ENCODE results near the gene ZNF423. TPM values are rescaled to one million over a fixed set of nuclear protein-coding genes. Genes with fewer than 3 reads are reported as not detected.

Gene ZNF423
- polyA plus RNA-seq, 1 donor from 2014 or later, result 4.5 TPM

- Histone ChIP-seq H3K27me3 (ENCODE audit: insufficient read depth, low read depth, low read length) (no peaks in the 10 kb centered on the region), H4K20me1 (ENCODE audit: insufficient read depth) (no peaks in the 10 kb centered on the region), H2AFZ (ENCODE audit: low read depth, low read length) (no peak overlapping the region), H3K4me2 (ENCODE audit: low read length) (no peak overlapping the region), H3K27ac (ENCODE audit: low read length) (no peak overlapping the region), H3F3A (ENCODE audit: insufficient read depth, low read length, poor library complexity, severe bottlenecking) (peaks cover 5% of the 10 kb centered on the region), H3K9ac (ENCODE audit: low read length) (no peak overlapping the region), H3K79me2 (replicated peaks; ENCODE audit: insufficient read depth, low read length) (no peaks in the 10 kb centered on the region), H3K9me2 (ENCODE audit: insufficient read depth, low read length) (no peaks in the 10 kb centered on the region), H3K9me3 (ENCODE audit: low read length) (no peaks in the 10 kb centered on the region), H3K36me3 (ENCODE audit: insufficient read depth, low read length) (no peaks in the 10 kb centered on the region), H3K4me3 (ENCODE audit: low read length) (no peak overlapping the region)
- TF ChIP-seq REST (IDR thresholded peaks at IDR 0.05; ENCODE audit: borderline replicate concordance) (no peak), EP300 (conservative IDR thresholded peaks at IDR 0.05; ENCODE audit: poor library complexity, severe bottlenecking) (no peak), MXI1 (conservative IDR thresholded peaks at IDR 0.05; ENCODE audit: poor library complexity, severe bottlenecking) (no peak), TAF1 (IDR thresholded peaks at IDR 0.05; ENCODE audit: low read depth) (no peak), CTCF (IDR thresholded peaks at IDR 0.05; ENCODE audit: poor library complexity, severe bottlenecking) (no peak)
Measured at GRCh38 chr16:49622421-49623402, 233.2 kb downstream of the ZNF423 start.

- no peak overlapping the region for H3K9ac ChIP-seq (ENCODE audit: low read length)
- H2AFZ ChIP-seq (ENCODE audit: low read depth, low read length), result no peak overlapping the region
- H3K79me2 ChIP-seq (replicated peaks; ENCODE audit: insufficient read depth, low read length), result no peaks in the 10 kb centered on the region
- peaks cover 5% of the 10 kb centered on the region for H3F3A ChIP-seq (ENCODE audit: insufficient read depth, low read length, poor library complexity, severe bottlenecking)
- no peak overlapping the region for H3K4me3 ChIP-seq (ENCODE audit: low read length)
- TF ChIP-seq MXI1 (conservative IDR thresholded peaks at IDR 0.05; ENCODE audit: poor library complexity, severe bottlenecking) (no peak), CTCF (IDR thresholded peaks at IDR 0.05; ENCODE audit: poor library complexity, severe bottlenecking) (no peak), RAD21 (conservative IDR thresholded peaks at IDR 0.05) (no peak), REST (IDR thresholded peaks at IDR 0.05; ENCODE audit: borderline replicate concordance) (no peak), POLR2AphosphoS5 (IDR thresholded peaks at IDR 0.05) (no peak), SMC3 (conservative IDR thresholded peaks at IDR 0.05; ENCODE audit: poor library complexity) (no peak), TAF1 (IDR thresholded peaks at IDR 0.05; ENCODE audit: low read depth) (no peak), EZH2 (IDR thresholded peaks at IDR 0.05; ENCODE audit: borderline replicate concordance, insufficient read depth, low read length, poor library complexity, severe bottlenecking) (no peak), EP300 (conservative IDR thresholded peaks at IDR 0.05; ENCODE audit: poor library complexity, severe bottlenecking) (no peak)
- no peaks in the 10 kb centered on the region for H3K36me3 ChIP-seq (ENCODE audit: insufficient read depth, low read length)
- H3K4me2 ChIP-seq (ENCODE audit: low read length), result no peak overlapping the region
- no peaks in the 10 kb centered on the region for H3K9me2 ChIP-seq (ENCODE audit: insufficient read depth, low read length)
- no peaks in the 10 kb centered on the region for H4K20me1 ChIP-seq (ENCODE audit: insufficient read depth)
- no peak overlapping the region for H3K27ac ChIP-seq (ENCODE audit: low read length)
- H3K9me3 ChIP-seq (ENCODE audit: low read length), result no peaks in the 10 kb centered on the region
- H3K27me3 ChIP-seq (ENCODE audit: insufficient read depth, low read depth, low read length), result no peaks in the 10 kb centered on the region
Measured at GRCh38 chr16:49622084-49622390, 233.9 kb downstream of the ZNF423 start.
